HUDEP-2 (cell line): ENCODE measurements around the gene CPSF4.
"Not testable (repeated sequence)": the region's sequence is repeated elsewhere in the genome, so short reads cannot be mapped to it uniquely, and the experiment has no call there.

ENCODE experiments used
- DNase-seq, 76 experiments: peaks; one replicate each; lab custom pipeline; 2025; ENCODE audit not compliant: unreplicated experiment in 76 of 76; lab: John Stamatoyannopoulos, UW

CPSF4 gene

GRCh38 chr7:99407872-99408378 is 30.8 kb upstream of the CPSF4 start:
- peak in 38 of 76 experiments; percentile 3 to 64 (median 23) for DNase-seq

- DNase-seq: peak in 75 of 76 experiments; percentile 54 to 97 (median 89)
These were observed 30.2 kb upstream of the CPSF4 start, which contains the start of the genes BUD31 and PDAP1 for GRCh38 chr7:99408379-99409191. TSS of gene BUD31 (plus strand) at chr7:99408969. CDS start at chr7:99411093, 2,124 bp downstream. TSS of gene PDAP1 (minus strand) at chr7:99408597. CDS start at chr7:99408548, 49 bp downstream.

GRCh38 chr7:99409192-99409572 is 29.6 kb upstream of the CPSF4 start:
- DNase-seq: peak in 3 of 76 experiments; percentile 6 to 23 (median 8)

- peak in 2 of 76 experiments; percentile 9 to 12 for DNase-seq
These were observed 28.9 kb upstream of the CPSF4 start for GRCh38 chr7:99409806-99410205.

- no peak for DNase-seq
These were observed 28.1 kb upstream of the CPSF4 start for GRCh38 chr7:99410635-99411034.

- peak in 45 of 76 experiments; percentile 4 to 60 (median 27) for DNase-seq
These were observed 23.1 kb upstream of the CPSF4 start for GRCh38 chr7:99415513-99416127.

- DNase-seq: no peak
These were observed 20.5 kb upstream of the CPSF4 start for GRCh38 chr7:99418260-99418659.

- DNase-seq: no peak
These were observed 19.3 kb upstream of the CPSF4 start for GRCh38 chr7:99419323-99420021.

GRCh38 chr7:99420213-99420612 is 18.5 kb upstream of the CPSF4 start:
- no peak for DNase-seq

- DNase-seq: no peak
These were observed 17.8 kb upstream of the CPSF4 start for GRCh38 chr7:99420986-99421385.

GRCh38 chr7:99422186-99422585 is 16.6 kb upstream of the CPSF4 start:
- peak in 5 of 76 experiments; percentile 2 to 14 (median 10) for DNase-seq

- no peak for DNase-seq
These were observed 16.1 kb upstream of the CPSF4 start for GRCh38 chr7:99422625-99423024.

- no peak for DNase-seq
These were observed 13.6 kb upstream of the CPSF4 start for GRCh38 chr7:99424932-99425730.

GRCh38 chr7:99428972-99429566 is 9.7 kb upstream of the CPSF4 start:
- no peak for DNase-seq

- DNase-seq: no peak
These were observed 9.0 kb upstream of the CPSF4 start for GRCh38 chr7:99429756-99430155.

GRCh38 chr7:99431756-99432540 is 6.8 kb upstream of the CPSF4 start:
- not testable (repeated sequence) for DNase-seq

GRCh38 chr7:99433158-99433557 is 5.6 kb upstream of the CPSF4 start:
- DNase-seq: no peak

- no peak for DNase-seq
These were observed 684 bp upstream of the CPSF4 start for GRCh38 chr7:99437946-99438572.

GRCh38 chr7:99440195-99440594 is 1.5 kb downstream of the CPSF4 start:
- no peak for DNase-seq
